ENCODE data around the gene TLE4.

TLE4 gene

DNA sequence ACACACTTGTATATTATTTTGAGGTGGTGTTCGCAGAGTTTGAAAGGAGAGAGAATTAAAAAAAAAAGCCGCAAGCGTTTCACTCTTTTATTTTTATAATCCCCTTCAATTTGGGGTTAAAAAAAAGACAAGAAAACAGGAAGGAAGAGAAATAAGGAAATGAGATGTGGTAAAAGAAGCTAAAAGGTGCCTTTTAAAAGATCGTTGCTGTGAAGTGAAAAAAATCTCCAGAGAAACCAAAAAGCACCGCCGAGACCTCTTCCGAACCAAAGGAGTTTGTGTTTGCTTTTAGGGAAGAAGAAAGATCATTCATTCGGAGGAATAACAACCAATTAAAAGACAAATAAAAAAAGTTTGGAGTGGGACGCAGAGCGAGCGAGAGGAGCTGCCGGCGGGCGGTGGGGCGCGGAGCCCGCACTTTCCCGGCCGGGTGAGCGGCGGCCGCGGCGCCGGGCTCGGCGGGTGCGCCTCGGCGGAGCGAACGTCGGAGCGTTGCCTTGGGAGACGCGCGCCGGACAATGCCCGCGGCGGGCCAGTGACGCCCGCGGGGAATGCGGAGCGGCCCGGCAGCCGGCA lies 355 bp downstream of the TLE4 start:
- peak; percentile 58 for DNase-seq (ENCODE audit: low read depth)
- H3K4me3 ChIP-seq (ENCODE audit: low read length): peak overlapping the region; percentile 83
- TF ChIP-seq, protein P1, sequence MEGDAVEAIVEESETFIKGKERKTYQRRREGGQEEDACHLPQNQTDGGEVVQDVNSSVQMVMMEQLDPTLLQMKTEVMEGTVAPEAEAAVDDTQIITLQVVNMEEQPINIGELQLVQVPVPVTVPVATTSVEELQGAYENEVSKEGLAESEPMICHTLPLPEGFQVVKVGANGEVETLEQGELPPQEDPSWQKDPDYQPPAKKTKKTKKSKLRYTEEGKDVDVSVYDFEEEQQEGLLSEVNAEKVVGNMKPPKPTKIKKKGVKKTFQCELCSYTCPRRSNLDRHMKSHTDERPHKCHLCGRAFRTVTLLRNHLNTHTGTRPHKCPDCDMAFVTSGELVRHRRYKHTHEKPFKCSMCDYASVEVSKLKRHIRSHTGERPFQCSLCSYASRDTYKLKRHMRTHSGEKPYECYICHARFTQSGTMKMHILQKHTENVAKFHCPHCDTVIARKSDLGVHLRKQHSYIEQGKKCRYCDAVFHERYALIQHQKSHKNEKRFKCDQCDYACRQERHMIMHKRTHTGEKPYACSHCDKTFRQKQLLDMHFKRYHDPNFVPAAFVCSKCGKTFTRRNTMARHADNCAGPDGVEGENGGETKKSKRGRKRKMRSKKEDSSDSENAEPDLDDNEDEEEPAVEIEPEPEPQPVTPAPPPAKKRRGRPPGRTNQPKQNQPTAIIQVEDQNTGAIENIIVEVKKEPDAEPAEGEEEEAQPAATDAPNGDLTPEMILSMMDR (conservative IDR thresholded peaks at IDR 0.05; ENCODE audit: low read length): no peak

DNA sequence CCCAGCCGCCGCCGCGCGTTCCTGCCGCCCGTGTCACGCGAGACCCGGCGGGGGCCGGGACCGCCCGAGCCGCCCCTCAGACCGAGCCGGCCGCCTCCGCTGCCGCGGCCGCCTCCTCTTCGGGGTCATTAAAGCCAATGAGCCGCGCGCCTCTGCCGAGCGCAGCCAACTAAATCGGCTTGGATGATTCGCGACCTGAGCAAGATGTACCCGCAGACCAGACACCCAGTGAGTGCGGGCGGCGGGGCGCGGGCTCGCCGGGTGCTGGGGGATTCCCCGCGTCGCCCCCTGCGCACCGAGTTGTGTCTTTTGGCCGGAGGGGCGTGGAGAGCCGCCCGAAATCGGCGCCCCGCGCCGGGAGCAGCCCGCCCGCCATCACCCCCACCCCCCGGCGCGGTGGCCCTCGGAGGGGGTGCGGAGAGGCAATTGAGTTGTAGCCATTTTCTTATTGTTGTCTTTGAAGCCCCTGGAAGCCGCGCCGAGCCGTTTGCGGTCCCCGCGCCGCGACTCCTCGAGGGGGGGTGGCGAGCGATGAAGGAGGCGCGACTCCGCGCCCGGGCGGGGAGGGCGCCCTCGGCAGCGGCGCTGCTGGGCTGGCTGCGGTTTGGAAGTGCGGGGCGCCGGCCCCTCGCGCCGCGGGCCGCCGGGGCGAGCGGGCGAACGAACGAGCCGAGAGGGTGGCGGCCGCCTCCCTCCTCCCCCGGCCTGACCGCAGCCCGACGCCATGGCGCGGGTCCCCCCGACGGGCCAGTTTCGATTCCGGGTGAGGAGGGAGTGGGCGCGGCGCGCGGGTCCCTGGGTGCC lies 1.0 kb downstream of the TLE4 start:
- H3K4me3 ChIP-seq (ENCODE audit: low read length): peak overlapping the region; percentile 83
- no peak for DNase-seq (ENCODE audit: low read depth)
- TF ChIP-seq, protein P1 (conservative IDR thresholded peaks at IDR 0.05; ENCODE audit: low read length): no peak

DNA sequence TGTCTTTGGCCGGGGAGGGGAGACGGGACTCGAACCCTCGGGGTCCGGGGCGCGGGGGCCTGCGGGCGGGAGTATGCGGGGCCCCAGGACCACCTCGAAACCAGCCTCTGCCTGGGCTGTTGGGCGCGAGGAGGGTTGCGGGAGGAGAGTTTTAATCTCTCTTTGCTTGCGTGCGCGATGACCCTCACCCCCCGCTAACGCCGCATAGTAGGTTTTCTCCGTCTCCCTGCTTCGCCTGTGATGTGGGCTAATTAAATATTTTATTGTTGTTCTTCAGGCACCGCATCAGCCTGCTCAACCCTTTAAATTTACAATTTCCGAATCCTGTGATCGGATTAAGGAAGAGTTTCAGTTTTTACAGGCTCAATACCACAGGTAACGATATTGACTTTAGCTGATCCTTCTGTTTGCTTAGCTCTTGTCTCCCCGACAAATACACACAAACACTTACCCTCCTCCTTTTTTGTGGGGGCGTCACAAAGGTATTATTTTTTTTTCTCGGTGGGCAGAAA lies 1.7 kb downstream of the TLE4 start:
- no peak for DNase-seq (ENCODE audit: low read depth)
- TF ChIP-seq, protein P1 (conservative IDR thresholded peaks at IDR 0.05; ENCODE audit: low read length): no peak
- peak overlapping the region; percentile 83 for H3K4me3 ChIP-seq (ENCODE audit: low read length)

DNA sequence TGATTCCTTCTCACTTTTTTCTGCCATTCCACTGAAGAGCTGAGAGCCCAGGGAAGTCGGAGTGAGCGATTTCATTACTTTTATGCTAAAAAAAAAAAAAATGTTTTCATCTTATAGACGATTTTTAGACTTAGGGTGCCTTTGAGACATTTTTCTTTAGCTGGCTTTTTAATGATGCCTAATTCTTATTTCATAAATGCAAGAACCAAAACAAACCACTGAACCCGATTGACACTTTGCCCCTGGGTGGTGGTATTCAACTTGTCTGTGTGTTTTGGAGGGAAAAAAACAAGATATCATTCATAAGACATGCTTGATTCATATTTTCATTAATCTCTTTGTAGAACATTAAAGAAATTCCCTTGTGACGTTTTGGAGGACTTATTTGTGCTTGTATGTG lies 2.4 kb downstream of the TLE4 start:
- TF ChIP-seq, protein P1 (conservative IDR thresholded peaks at IDR 0.05; ENCODE audit: low read length): no peak
- DNase-seq (ENCODE audit: low read depth): no peak
- H3K4me3 ChIP-seq (ENCODE audit: low read length): peak overlapping the region; percentile 83

DNA sequence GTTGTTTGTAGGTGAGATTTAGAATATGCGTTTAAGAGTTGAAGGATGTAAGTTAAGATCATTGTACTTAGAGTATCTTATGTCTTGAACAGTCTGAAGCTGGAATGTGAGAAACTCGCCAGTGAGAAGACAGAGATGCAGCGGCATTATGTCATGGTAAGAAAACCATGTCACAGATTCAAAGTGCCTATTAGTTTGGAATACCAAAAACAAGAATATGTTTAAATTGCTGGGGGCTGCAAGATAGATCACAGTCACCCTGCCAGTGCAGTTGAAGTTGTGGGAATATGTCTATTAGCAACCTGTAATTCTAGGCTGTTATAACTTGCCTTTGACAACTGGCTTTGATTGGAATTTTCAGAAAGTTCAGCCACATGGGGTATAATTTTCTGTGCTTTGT lies 3.0 kb downstream of the TLE4 start:
- TF ChIP-seq, protein P1 (conservative IDR thresholded peaks at IDR 0.05; ENCODE audit: low read length): no peak
- DNase-seq (ENCODE audit: low read depth): peak; percentile 51
- peak overlapping the region; percentile 83 for H3K4me3 ChIP-seq (ENCODE audit: low read length)

DNA sequence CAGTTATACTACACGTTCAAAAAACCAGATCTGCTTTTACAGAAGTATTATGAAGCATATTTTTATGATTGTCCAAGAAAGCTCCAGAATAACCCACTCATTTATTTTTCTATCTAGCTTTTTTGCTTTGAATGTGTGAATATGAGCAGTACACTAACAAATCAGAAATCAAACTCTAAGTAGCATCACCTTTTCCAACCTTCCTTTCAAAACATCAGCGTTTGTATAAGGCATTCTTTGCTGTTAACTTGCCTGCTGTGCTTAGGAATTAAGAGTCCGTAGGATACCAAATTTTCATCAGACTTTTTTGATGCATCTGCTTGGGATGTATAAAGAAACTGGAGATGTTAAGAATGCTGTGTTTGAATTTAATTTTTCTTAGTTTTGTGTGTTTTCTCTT lies 3.8 kb downstream of the TLE4 start:
- no peak for DNase-seq (ENCODE audit: low read depth)
- TF ChIP-seq, protein P1 (conservative IDR thresholded peaks at IDR 0.05; ENCODE audit: low read length): no peak

More for the DNA sequence above, 3.8 kb downstream of the TLE4 start:
- peak overlapping the region; percentile 83 for H3K4me3 ChIP-seq (ENCODE audit: low read length)
